Measurements from ENCODE around the gene CLSTN2. TPM values are rescaled to one million over a fixed set of nuclear protein-coding genes. Genes with fewer than 3 reads are reported as not detected.

CLSTN2 gene
- total and polyA plus RNA-seq, 2 experiments from 2014 or later, result 23.0 to 27.0 TPM

GRCh38 chr3:139970526-139970925 lies 35.5 kb downstream of the CLSTN2 start:
- Histone ChIP-seq H2AFZ (no peak overlapping the region), H3K4me2 (no peak overlapping the region), H3K79me2 (no peaks in the 10 kb centered on the region), H3K9me3 (ENCODE audit: low read depth) (no peaks in the 10 kb centered on the region), H3K9me2 (replicated peaks; ENCODE audit: insufficient read depth) (no peaks in the 10 kb centered on the region), H3K4me1 (ENCODE audit: insufficient read depth) (no peaks in the 10 kb centered on the region), H3K36me3 (replicated peaks; ENCODE audit: insufficient read depth, low read depth) (no peaks in the 10 kb centered on the region), H4K20me1 (ENCODE audit: insufficient read depth, poor library complexity, severe bottlenecking) (no peaks in the 10 kb centered on the region), H3K27me3 (no peaks in the 10 kb centered on the region), H3K27ac (no peak overlapping the region), H3K4me3 (no peak overlapping the region)
- 79% methylated on average over 5 of the region's 5 CpGs for WGBS (ENCODE audit: low lambda C conversion rate, missing lambda C conversion rate)
- TF ChIP-seq CTCF (IDR thresholded peaks at IDR 0.05; ENCODE audit: poor library complexity) (no peak), EZH2 (IDR thresholded peaks at IDR 0.05; ENCODE audit: borderline replicate concordance) (no peak), EZH2phosphoT487 (IDR thresholded peaks at IDR 0.05; ENCODE audit: low read depth, severe bottlenecking, unreplicated experiment) (no peak)
- DNase-seq (ENCODE audit: low spot score), result no peak

- Histone ChIP-seq H4K20me1 (ENCODE audit: insufficient read depth, poor library complexity, severe bottlenecking) (no peaks in the 10 kb centered on the region), H3K9me2 (replicated peaks; ENCODE audit: insufficient read depth) (no peaks in the 10 kb centered on the region), H3K36me3 (replicated peaks; ENCODE audit: insufficient read depth, low read depth) (no peaks in the 10 kb centered on the region), H3K4me1 (ENCODE audit: insufficient read depth) (no peaks in the 10 kb centered on the region), H3K27me3 (no peaks in the 10 kb centered on the region), H3K79me2 (no peaks in the 10 kb centered on the region), H3K27ac (no peak overlapping the region), H2AFZ (no peak overlapping the region), H3K4me3 (no peak overlapping the region), H3K4me2 (no peak overlapping the region), H3K9me3 (ENCODE audit: low read depth) (no peaks in the 10 kb centered on the region)
- WGBS (ENCODE audit: low lambda C conversion rate, missing lambda C conversion rate), result 80% methylated on average over 2 of the region's 2 CpGs
- DNase-seq (ENCODE audit: low spot score), result no peak
- no peak for TF ChIP-seq CTCF (IDR thresholded peaks at IDR 0.05; ENCODE audit: poor library complexity)
- no peak for TF ChIP-seq EZH2phosphoT487 (IDR thresholded peaks at IDR 0.05; ENCODE audit: low read depth, severe bottlenecking, unreplicated experiment)
These were observed 39.9 kb downstream of the CLSTN2 start for GRCh38 chr3:139974809-139975425.

- Histone ChIP-seq H3K79me2 (no peaks in the 10 kb centered on the region), H3K4me3 (no peak overlapping the region), H3K9me3 (ENCODE audit: low read depth) (no peaks in the 10 kb centered on the region), H2AFZ (no peak overlapping the region), H4K20me1 (ENCODE audit: insufficient read depth, poor library complexity, severe bottlenecking) (no peaks in the 10 kb centered on the region), H3K27ac (no peak overlapping the region), H3K36me3 (replicated peaks; ENCODE audit: insufficient read depth, low read depth) (no peaks in the 10 kb centered on the region), H3K9me2 (replicated peaks; ENCODE audit: insufficient read depth) (no peaks in the 10 kb centered on the region), H3K27me3 (no peaks in the 10 kb centered on the region), H3K4me1 (ENCODE audit: insufficient read depth) (no peaks in the 10 kb centered on the region), H3K4me2 (no peak overlapping the region)
- TF ChIP-seq CTCF (IDR thresholded peaks at IDR 0.05; ENCODE audit: poor library complexity) (no peak), EZH2 (IDR thresholded peaks at IDR 0.05; ENCODE audit: borderline replicate concordance) (no peak), EZH2phosphoT487 (IDR thresholded peaks at IDR 0.05; ENCODE audit: low read depth, severe bottlenecking, unreplicated experiment) (no peak)
- no peak for DNase-seq (ENCODE audit: low spot score)
- WGBS (ENCODE audit: low lambda C conversion rate, missing lambda C conversion rate), result 78% methylated on average over 5 of the region's 5 CpGs
These were observed 40.8 kb downstream of the CLSTN2 start for GRCh38 chr3:139975594-139976365.

Data from hepatocyte (in vitro differentiated cells).